Neutrophil (primary cell): Measurements from ENCODE around the gene CACNA2D2.
A peak's percentile ranks its signal among the peaks of the same experiment; 100 is the strongest.

ENCODE experiments used
- H3K27ac ChIP-seq: fragments of 200-600 bp; sonication (generic); 2 replicates; pipeline ENCODE4 v1.5.1; 2016; ENCODE audit warnings: mild to moderate bottlenecking, moderate library complexity
- H3K27me3 ChIP-seq: fragments of 200-600 bp; sonication (generic); 2 replicates; pipeline ENCODE4 v1.6.0; 2016; ENCODE audit warnings: mild to moderate bottlenecking
- H3K36me3 ChIP-seq: fragments of 200-600 bp; sonication (generic); 2 replicates; pipeline ENCODE4 v1.5.1; 2017
- H3K4me1 ChIP-seq, 2 experiments: fragments of 200-600 bp in 1 of 2; sonication (generic) in 1 of 2; 1 replicate in 1 of 2; 2 replicates in 1 of 2; pipeline versions ENCODE4 v1.5.1 to v1.6.1; 2013 to 2016; ENCODE audit warnings: low read depth in 1 of 2, low read length in 1 of 2, mild to moderate bottlenecking in 1 of 2, moderate library complexity in 1 of 2; ENCODE audit not compliant: control insufficient read depth in 1 of 2, insufficient read depth in 1 of 2
- H3K4me3 ChIP-seq, 2 experiments: fragments of 200-600 bp in 1 of 2; sonication (generic) in 1 of 2; 1 replicate in 1 of 2; 2 replicates in 1 of 2; pipeline ENCODE4 v1.5.1; 2013 to 2016; ENCODE audit warnings: low read depth in 1 of 2, low read length in 1 of 2, mild to moderate bottlenecking in 1 of 2, moderate library complexity in 1 of 2
- H3K9me3 ChIP-seq: fragments of 200-600 bp; sonication (generic); 2 replicates; pipeline ENCODE4 v1.5.1; 2016
- TF ChIP-seq, protein P1 (sequence below): fragments of 200-600 bp; sonication (generic); IDR thresholded peaks from 2 replicates; pipeline ENCODE4 v1.5.1; 2016; ENCODE audit warnings: antibody characterized with exemption

Gene CACNA2D2

GRCh38 chr3:50351323-50351697 lies 152.1 kb downstream of the CACNA2D2 start:
- H3K9me3 ChIP-seq = no peaks in the 10 kb centered on the region
- H3K4me3 ChIP-seq = peak overlapping the region; percentile 84 to 85
- H3K27me3 ChIP-seq = no peaks in the 10 kb centered on the region
- peaks cover 57% of the 10 kb centered on the region for H3K36me3 ChIP-seq
- peaks cover 33 to 36% of the 10 kb centered on the region in 2 experiments for H3K4me1 ChIP-seq
- peak overlapping the region; percentile 94 for H3K27ac ChIP-seq
- TF ChIP-seq, protein P1, sequence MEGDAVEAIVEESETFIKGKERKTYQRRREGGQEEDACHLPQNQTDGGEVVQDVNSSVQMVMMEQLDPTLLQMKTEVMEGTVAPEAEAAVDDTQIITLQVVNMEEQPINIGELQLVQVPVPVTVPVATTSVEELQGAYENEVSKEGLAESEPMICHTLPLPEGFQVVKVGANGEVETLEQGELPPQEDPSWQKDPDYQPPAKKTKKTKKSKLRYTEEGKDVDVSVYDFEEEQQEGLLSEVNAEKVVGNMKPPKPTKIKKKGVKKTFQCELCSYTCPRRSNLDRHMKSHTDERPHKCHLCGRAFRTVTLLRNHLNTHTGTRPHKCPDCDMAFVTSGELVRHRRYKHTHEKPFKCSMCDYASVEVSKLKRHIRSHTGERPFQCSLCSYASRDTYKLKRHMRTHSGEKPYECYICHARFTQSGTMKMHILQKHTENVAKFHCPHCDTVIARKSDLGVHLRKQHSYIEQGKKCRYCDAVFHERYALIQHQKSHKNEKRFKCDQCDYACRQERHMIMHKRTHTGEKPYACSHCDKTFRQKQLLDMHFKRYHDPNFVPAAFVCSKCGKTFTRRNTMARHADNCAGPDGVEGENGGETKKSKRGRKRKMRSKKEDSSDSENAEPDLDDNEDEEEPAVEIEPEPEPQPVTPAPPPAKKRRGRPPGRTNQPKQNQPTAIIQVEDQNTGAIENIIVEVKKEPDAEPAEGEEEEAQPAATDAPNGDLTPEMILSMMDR = no peak

DNA sequence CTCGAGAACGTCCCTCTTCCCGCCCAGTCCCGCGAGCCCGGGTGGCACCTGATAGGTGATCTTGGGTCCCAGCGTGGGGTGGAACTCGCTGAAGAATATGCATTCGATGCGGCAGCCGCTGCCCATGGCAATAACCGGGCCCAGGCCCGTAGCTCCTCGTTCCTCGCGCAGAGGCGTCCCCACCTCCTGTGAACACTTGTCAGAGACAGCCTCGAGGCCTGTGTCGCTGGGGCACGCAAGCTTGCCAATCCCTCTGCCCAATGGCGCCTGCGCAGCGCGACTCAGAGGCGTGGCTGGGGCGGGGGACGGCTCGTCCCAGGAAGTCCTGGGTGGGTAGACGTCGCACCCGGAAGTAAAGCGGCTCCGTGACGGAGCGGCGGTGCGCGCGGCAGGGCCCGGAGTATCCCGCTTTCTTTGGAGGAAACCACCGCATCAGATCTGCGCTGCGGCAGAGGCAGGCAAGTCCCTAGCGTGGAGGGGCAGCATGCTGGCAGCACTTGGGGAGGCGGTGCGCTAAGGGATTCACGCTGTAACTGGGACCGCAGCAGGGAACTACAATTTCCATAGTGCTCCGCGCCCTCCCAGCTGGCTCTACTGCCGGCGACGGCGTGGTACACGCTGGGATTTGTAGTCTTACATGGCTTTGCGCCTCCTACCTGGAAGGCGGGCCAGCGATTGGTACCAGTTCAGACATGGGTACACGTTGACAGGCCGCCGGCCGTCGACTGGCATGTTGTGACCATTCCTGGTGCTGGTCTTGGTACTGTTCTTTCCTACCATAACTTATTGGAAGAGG lies 152.7 kb downstream of the CACNA2D2 start, which contains the start of the genes CYB561D2 and NPRL2:
Gene CYB561D2, plus strand, starts transcription at position 336 of the 796 bp plus-strand sequence. CDS start 572 bp downstream, outside the sequence.
Gene NPRL2, minus strand, starts transcription at position 249 of the 796 bp plus-strand sequence. Its CDS starts 123 bp downstream, at position 126.
- Histone ChIP-seq H3K9me3 (no peaks in the 10 kb centered on the region), H3K27ac (peak within 1 kb of the TSS; percentile 94), H3K4me3 (peak within 1 kb of the TSS; percentile 84 to 85), H3K36me3 (peaks cover 51% of the 10 kb centered on the region), H3K4me1 (peaks cover 33 to 34% of the 10 kb centered on the region in 2 experiments), H3K27me3 (no peaks in the 10 kb centered on the region)
- TF ChIP-seq, protein P1 = peak; percentile 33

DNA sequence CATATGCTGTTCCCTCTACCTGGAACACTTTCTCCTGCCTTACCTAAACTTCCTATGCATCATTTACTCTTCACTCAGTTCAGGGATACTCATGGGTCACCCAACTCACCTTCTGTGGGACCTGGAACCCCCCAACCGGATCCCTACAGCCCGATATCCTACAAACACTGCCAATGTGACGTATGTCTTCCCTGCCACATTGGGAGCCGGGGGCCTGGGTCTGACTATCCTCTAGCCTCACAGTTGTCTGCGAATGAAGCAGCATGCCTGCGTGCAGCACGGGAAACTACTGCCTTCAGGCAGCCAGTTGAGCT lies 153.3 kb downstream of the CACNA2D2 start:
- TF ChIP-seq, protein P1 = no peak
- Histone ChIP-seq H3K4me3 (peak overlapping the region; percentile 84 to 85), H3K9me3 (no peaks in the 10 kb centered on the region), H3K36me3 (peaks cover 46% of the 10 kb centered on the region), H3K27me3 (no peaks in the 10 kb centered on the region), H3K4me1 (peaks cover 35 to 37% of the 10 kb centered on the region in 2 experiments), H3K27ac (peak overlapping the region; percentile 94)

- H3K27ac ChIP-seq = peak overlapping the region; percentile 45
- peaks cover 53 to 54% of the 10 kb centered on the region in 2 experiments for H3K4me1 ChIP-seq
- no peaks in the 10 kb centered on the region for H3K9me3 ChIP-seq
- peaks cover 21% of the 10 kb centered on the region for H3K36me3 ChIP-seq
- TF ChIP-seq, protein P1 = peak; percentile 22
- no peaks in the 10 kb centered on the region for H3K27me3 ChIP-seq
- no peak overlapping the region for H3K4me3 ChIP-seq
These were observed 156.1 kb downstream of the CACNA2D2 start for GRCh38 chr3:50347187-50347813.

GRCh38 chr3:50345586-50346234 lies 157.7 kb downstream of the CACNA2D2 start, which contains the start of gene ZMYND10:
Gene ZMYND10 (minus strand): TSS chr3:50345732. CDS start chr3:50345579, 153 bp downstream.
- Histone ChIP-seq H3K4me3 (peak within 1 kb of the TSS; percentile 53 to 67), H3K4me1 (peaks cover 59 to 61% of the 10 kb centered on the region in 2 experiments), H3K27me3 (no peaks in the 10 kb centered on the region), H3K27ac (peak within 1 kb of the TSS; percentile 58), H3K9me3 (no peaks in the 10 kb centered on the region), H3K36me3 (peaks cover 14% of the 10 kb centered on the region)
- TF ChIP-seq, protein P1 = no peak
